ENCODE results near the gene RGS7. TPM values are rescaled to one million over a fixed set of nuclear protein-coding genes. Genes with fewer than 3 reads are reported as not detected.

RGS7 gene
- total RNA-seq, 1 donor: 0.36 TPM

- DNase-seq (ENCODE audit: insufficient read length, low spot score, missing footprints): peak; percentile 38
- Histone ChIP-seq H3K9me3 (ENCODE audit: low read depth, low read length) (no peaks in the 10 kb centered on the region), H3K4me1 (ENCODE audit: insufficient read depth, low read length) (no peaks in the 10 kb centered on the region), H3K79me2 (ENCODE audit: insufficient read depth, low read length) (no peaks in the 10 kb centered on the region), H3K27me3 (ENCODE audit: insufficient read depth, low read length) (no peaks in the 10 kb centered on the region), H3K27ac (ENCODE audit: low read depth, low read length) (no peak overlapping the region), H3K4me3 (ENCODE audit: insufficient read depth, low read length) (no peak overlapping the region), H2AFZ (ENCODE audit: low read length) (no peak overlapping the region), H3K36me3 (ENCODE audit: insufficient read depth, low read length) (no peaks in the 10 kb centered on the region), H4K20me1 (ENCODE audit: insufficient read depth, low read length) (no peaks in the 10 kb centered on the region), H3K4me2 (ENCODE audit: insufficient read depth, low read length) (no peak overlapping the region)
- no peak for TF ChIP-seq CTCF (IDR thresholded peaks at IDR 0.05; ENCODE audit: extremely low read depth, low read depth, low read length)
Measured at GRCh38 chr1:241396747-241397681, 40.0 kb upstream of the RGS7 start.

- H4K20me1 ChIP-seq (ENCODE audit: insufficient read depth, low read length): no peaks in the 10 kb centered on the region
- H3K9me3 ChIP-seq (ENCODE audit: low read depth, low read length): no peaks in the 10 kb centered on the region
- H3K27ac ChIP-seq (ENCODE audit: low read depth, low read length): no peak overlapping the region
- no peaks in the 10 kb centered on the region for H3K27me3 ChIP-seq (ENCODE audit: insufficient read depth, low read length)
- peak; percentile 19 for DNase-seq (ENCODE audit: insufficient read length, low spot score, missing footprints)
- no peak overlapping the region for H3K4me2 ChIP-seq (ENCODE audit: insufficient read depth, low read length)
- TF ChIP-seq CTCF (IDR thresholded peaks at IDR 0.05; ENCODE audit: extremely low read depth, low read depth, low read length): no peak
- no peaks in the 10 kb centered on the region for H3K36me3 ChIP-seq (ENCODE audit: insufficient read depth, low read length)
- H2AFZ ChIP-seq (ENCODE audit: low read length): no peak overlapping the region
- no peaks in the 10 kb centered on the region for H3K79me2 ChIP-seq (ENCODE audit: insufficient read depth, low read length)
- H3K4me3 ChIP-seq (ENCODE audit: insufficient read depth, low read length): no peak overlapping the region
- no peaks in the 10 kb centered on the region for H3K4me1 ChIP-seq (ENCODE audit: insufficient read depth, low read length)
Measured at GRCh38 chr1:241391926-241392710, 35.1 kb upstream of the RGS7 start.

- Histone ChIP-seq H3K36me3 (ENCODE audit: insufficient read depth, low read length) (no peaks in the 10 kb centered on the region), H3K4me1 (ENCODE audit: insufficient read depth, low read length) (no peaks in the 10 kb centered on the region), H3K27me3 (ENCODE audit: insufficient read depth, low read length) (no peaks in the 10 kb centered on the region), H3K4me2 (ENCODE audit: insufficient read depth, low read length) (no peak overlapping the region), H3K4me3 (ENCODE audit: insufficient read depth, low read length) (no peak overlapping the region), H3K9me3 (ENCODE audit: low read depth, low read length) (no peaks in the 10 kb centered on the region), H3K79me2 (ENCODE audit: insufficient read depth, low read length) (no peaks in the 10 kb centered on the region), H3K27ac (ENCODE audit: low read depth, low read length) (no peak overlapping the region), H4K20me1 (ENCODE audit: insufficient read depth, low read length) (no peaks in the 10 kb centered on the region), H2AFZ (ENCODE audit: low read length) (no peak overlapping the region)
- DNase-seq (ENCODE audit: insufficient read length, low spot score, missing footprints): no peak
- TF ChIP-seq CTCF (IDR thresholded peaks at IDR 0.05; ENCODE audit: extremely low read depth, low read depth, low read length): no peak
Measured at GRCh38 chr1:241390526-241390925, 33.5 kb upstream of the RGS7 start.

DNA sequence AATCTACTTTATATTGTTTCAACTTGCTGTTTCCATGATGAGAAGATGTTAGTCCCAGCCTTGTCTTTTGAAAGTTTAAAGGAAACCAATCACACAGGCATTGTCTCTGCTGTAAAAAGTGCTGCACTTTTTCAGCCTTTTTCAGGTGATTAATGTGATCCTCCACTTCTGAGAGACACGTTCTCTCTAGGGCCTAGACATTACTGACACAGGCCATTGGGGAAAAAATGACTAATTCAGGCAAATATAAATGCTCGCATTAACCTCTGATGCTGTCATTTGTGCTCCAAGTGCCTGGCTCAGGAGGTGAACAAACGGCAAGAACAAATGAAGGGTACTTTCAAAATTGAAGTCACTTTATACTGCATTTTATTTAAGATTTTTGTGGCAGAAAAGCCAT lies 32.4 kb upstream of the RGS7 start:
- no peak for DNase-seq (ENCODE audit: insufficient read length, low spot score, missing footprints)
- no peak for TF ChIP-seq CTCF (IDR thresholded peaks at IDR 0.05; ENCODE audit: extremely low read depth, low read depth, low read length)
- H3K27ac ChIP-seq (ENCODE audit: low read depth, low read length): no peak overlapping the region
- no peaks in the 10 kb centered on the region for H3K79me2 ChIP-seq (ENCODE audit: insufficient read depth, low read length)
- no peaks in the 10 kb centered on the region for H3K4me1 ChIP-seq (ENCODE audit: insufficient read depth, low read length)
- H3K4me2 ChIP-seq (ENCODE audit: insufficient read depth, low read length): no peak overlapping the region
- H4K20me1 ChIP-seq (ENCODE audit: insufficient read depth, low read length): no peaks in the 10 kb centered on the region
- no peaks in the 10 kb centered on the region for H3K36me3 ChIP-seq (ENCODE audit: insufficient read depth, low read length)
- H3K4me3 ChIP-seq (ENCODE audit: insufficient read depth, low read length): no peak overlapping the region
- H2AFZ ChIP-seq (ENCODE audit: low read length): no peak overlapping the region
- no peaks in the 10 kb centered on the region for H3K9me3 ChIP-seq (ENCODE audit: low read depth, low read length)
- H3K27me3 ChIP-seq (ENCODE audit: insufficient read depth, low read length): no peaks in the 10 kb centered on the region

Measured in osteoblast (primary cell).